K562 (cell line): Measurements from ENCODE around the gene RELL2. TPM values are rescaled to one million over a fixed set of nuclear protein-coding genes. Genes with fewer than 3 reads are reported as not detected.

Source experiments
- AFF1 ChIP-seq, 2 experiments: fragments of 450-650 bp; IDR thresholded peaks; 2 replicates each; pipeline ENCODE4 v1.6.1; 2018; ENCODE audit warnings: mild to moderate bottlenecking in 2 of 2, low read depth in 1 of 2; ENCODE audit not compliant: partially characterized antibody in 2 of 2
- ARID2 ChIP-seq: fragments of 450-650 bp; IDR thresholded peaks from 2 replicates; pipeline ENCODE4 v1.6.1; 2017; ENCODE audit warnings: antibody characterized with exemption, mild to moderate bottlenecking
- CTBP1 ChIP-seq: fragments of 450-650 bp; IDR thresholded peaks from 2 replicates; pipeline ENCODE4 v1.6.1; 2016; ENCODE audit warnings: borderline replicate concordance
- DPF2 ChIP-seq: fragments of 450-650 bp; IDR thresholded peaks from 2 replicates; pipeline ENCODE4 v1.6.1; 2016
- ETV6 ChIP-seq, 3 experiments: fragments of 150-350 bp in 1 of 3; sonication (generic) in 1 of 3; formaldehyde crosslinking in 1 of 3; IDR thresholded peaks; 2 replicates each; pipeline versions ENCODE4 v1.6.1 to v1.8.0; 2014 to 2022; ENCODE audit warnings: borderline replicate concordance in 2 of 3, low read depth in 2 of 3, antibody characterized with exemption in 1 of 3, low read length in 1 of 3, mild to moderate bottlenecking in 1 of 3, missing genetic modification reagents in 1 of 3
- FOS ChIP-seq: IDR thresholded peaks from 3 replicates; pipeline ENCODE4 v1.6.1; 2011; ENCODE audit not compliant: insufficient read length; ENCODE audit errors: extremely low read depth
- HDAC8 ChIP-seq: fragments of 450-650 bp; IDR thresholded peaks from 2 replicates; pipeline ENCODE4 v1.6.1; 2016; ENCODE audit warnings: mild to moderate bottlenecking, missing genetic modification characterization, moderate library complexity, missing compliant biosample characterization
- HNRNPH1 ChIP-seq: fragments of 200-400 bp; formaldehyde crosslinking; optimal IDR thresholded peaks from 2 replicates; pipeline ENCODE3; 2017; ENCODE audit warnings: low read depth, mild to moderate bottlenecking, low read length, moderate library complexity
- HNRNPUL1 ChIP-seq: fragments of 200-400 bp; formaldehyde crosslinking; IDR thresholded peaks from 2 replicates; pipeline ENCODE4 v1.6.1; 2017; ENCODE audit warnings: low read length
- L3MBTL2 ChIP-seq: fragments of 450-650 bp; IDR thresholded peaks from 2 replicates; pipeline ENCODE4 v1.6.1; 2016; ENCODE audit warnings: mild to moderate bottlenecking, moderate library complexity
- NCOA2 ChIP-seq, 2 experiments: fragments of 450-650 bp; IDR thresholded peaks; 2 replicates each; pipeline ENCODE4 v1.6.1; 2018; ENCODE audit warnings: mild to moderate bottlenecking in 2 of 2, moderate library complexity in 1 of 2; ENCODE audit not compliant: partially characterized antibody in 2 of 2
- NEUROD1 ChIP-seq: fragments of 150-350 bp; IDR thresholded peaks from 2 replicates; pipeline ENCODE4 v1.6.1; 2014; ENCODE audit warnings: borderline replicate concordance, low read length, low read depth; ENCODE audit not compliant: partially characterized antibody
- POLR2A ChIP-seq: fragments of 450-650 bp; conservative IDR thresholded peaks from 2 replicates; pipeline ENCODE4 v1.6.1; 2016
- PRMT5 ChIP-seq: sonication (generic); formaldehyde crosslinking; IDR thresholded peaks from 2 replicates; pipeline ENCODE4 v1.5.0; 2020; ENCODE audit warnings: missing genetic modification reagents
- RAD21 ChIP-seq, 2 experiments: fragments of 250-450 bp in 1 of 2; fragments of 450-650 bp in 1 of 2; sonication (Bioruptor Pico) in 1 of 2; formaldehyde crosslinking in 1 of 2; IDR thresholded peaks in 1 of 2; conservative IDR thresholded peaks in 1 of 2; 2 replicates each; pipeline versions ENCODE4 v1.4.0 to v1.8.0; 2020 to 2022; ENCODE audit warnings: mild to moderate bottlenecking in 2 of 2, moderate library complexity in 1 of 2
- RUNX1 ChIP-seq: sonication (generic); IDR thresholded peaks from 2 replicates; pipeline ENCODE4 v1.6.1; 2016; ENCODE audit warnings: antibody characterized with exemption, low read depth
- SAFB ChIP-seq: fragments of 200-400 bp; formaldehyde crosslinking; IDR thresholded peaks from 2 replicates; pipeline ENCODE4 v1.6.1; 2017; ENCODE audit warnings: low read depth, low read length, borderline replicate concordance
- SMARCC2 ChIP-seq: fragments of 450-650 bp; IDR thresholded peaks from 2 replicates; pipeline ENCODE4 v1.6.1; 2017; ENCODE audit warnings: antibody characterized with exemption, moderate library complexity, mild to moderate bottlenecking, low read depth
- TBP ChIP-seq: optimal IDR thresholded peaks from 2 replicates; pipeline ENCODE3; 2011; ENCODE audit warnings: low read depth, low read length, improper control_type of control experiment
- TCF3 ChIP-seq: sonication (generic); formaldehyde crosslinking; IDR thresholded peaks from 2 replicates; pipeline ENCODE4 v1.4.0; 2020; ENCODE audit warnings: mild to moderate bottlenecking, missing genetic modification reagents
- TCF7 ChIP-seq: sonication (generic); IDR thresholded peaks from 2 replicates; pipeline ENCODE4 v1.6.1; 2016; ENCODE audit warnings: antibody characterized with exemption, borderline replicate concordance
- ZBTB43 ChIP-seq: sonication (generic); formaldehyde crosslinking; IDR thresholded peaks from 2 replicates; pipeline ENCODE4 v1.8.0; 2023; ENCODE audit warnings: mild to moderate bottlenecking, missing genetic modification reagents
- ZSCAN32 ChIP-seq: fragments of 450-650 bp; formaldehyde crosslinking; IDR thresholded peaks from 2 replicates; pipeline ENCODE4 v1.4.0; 2020; ENCODE audit warnings: mild to moderate bottlenecking, moderate library complexity
- polyA plus RNA-seq, 8 experiments: library from polyadenylated mRNA; depleted of rRNA in 4 of 8; stranded (reverse) in 5 of 8; unstranded in 3 of 8; fragments of >200 nt; fragmentation: Nextera tagmentation in 2 of 8; fragmentation: Illumina TruSeq in 1 of 8; extraction: Ambion mirVana in 2 of 8; extraction: Trizol in 1 of 8; gene quantifications; 2 replicates each; pipeline versions ENCODE4 v1.2.1 to v1.2.3, GENCODE V29; 2011 to 2014; ENCODE audit warnings: inconsistent platforms in 1 of 8, missing spikeins in 1 of 8
- total RNA-seq, 7 experiments: library from RNA; depleted of rRNA in 6 of 7; stranded (reverse); fragments of >200 nt in 6 of 7; fragmentation: Illumina TruSeq in 2 of 7; extraction: Trizol in 2 of 7; gene quantifications; 2 replicates each; pipeline versions ENCODE4 v1.2.1 to v1.2.3, GENCODE V29; 2011 to 2021; ENCODE audit warnings: low replicate concordance in 1 of 7

RELL2 gene
- total and polyA plus RNA-seq, 9 of the 15 experiments (the other 6 are each of a cell fraction or from before 2014, with no cell fraction given): 0.06 to 36.0 (median 14.3) TPM

GRCh38 chr5:141618804-141619554 lies 17.8 kb upstream of the RELL2 start, which contains the start of gene DIAPH1 (continued):
- no peak for TF ChIP-seq AFF1 (IDR thresholded peaks at IDR 0.05; ENCODE audit: low read depth in 1 of 2, partially characterized antibody in 2 of 2)
- TF ChIP-seq TBP: peak; percentile 51
- TF ChIP-seq TCF3 (CRISPR knock-in tag): peak; percentile 28; the same call in 1 of the 2 replicates
- peak; percentile 94 for TF ChIP-seq CTBP1
- peak; percentile 97 to 100 for TF ChIP-seq RAD21 (CRISPR knock-in tag; conservative IDR thresholded peaks at IDR 0.05 in 1 of 2, IDR thresholded peaks at IDR 0.05 in 1 of 2)
- peak; percentile 74; the same call in 1 of the 2 replicates for TF ChIP-seq ARID2
- TF ChIP-seq SMARCC2: no peak
- peak; percentile 82; the same call in 1 of the 2 replicates for TF ChIP-seq L3MBTL2
- TF ChIP-seq SAFB: peak; percentile 87
- TF ChIP-seq NEUROD1: peak; percentile 87
- TF ChIP-seq POLR2A: no peak
- peak; percentile 53; the same call in 1 of the 2 replicates for TF ChIP-seq ZBTB43 (CRISPR knock-in tag)
- no peak for TF ChIP-seq HDAC8
- no peak for TF ChIP-seq RUNX1
- no peak for TF ChIP-seq PRMT5 (CRISPR knock-in tag)
- TF ChIP-seq NCOA2 (IDR thresholded peaks at IDR 0.05; ENCODE audit: partially characterized antibody in 2 of 2): no peak
- TF ChIP-seq ETV6 (IDR thresholded peaks at IDR 0.05; ENCODE audit: borderline replicate concordance in 1 of 2, low read depth in 2 of 2, low read length in 1 of 2): no peak; a peak in 1 of 4 replicates
- no peak for TF ChIP-seq ETV6 (CRISPR knock-in tag; IDR thresholded peaks at IDR 0.05; ENCODE audit: borderline replicate concordance)
- TF ChIP-seq FOS: no peak
- TF ChIP-seq DPF2: 0 out of 2 replicates have a peak, but pooled peaks have one; percentile 27
- TF ChIP-seq HNRNPUL1: no peak
- TF ChIP-seq HNRNPH1: no peak
- 0 out of 2 replicates have a peak, but pooled peaks have one; percentile 57 for TF ChIP-seq TCF7
- no peak for TF ChIP-seq ZSCAN32 (CRISPR knock-in tag)
